HCT116 (cell line): ENCODE data around the gene TMSB4X. TPM values are rescaled to one million over a fixed set of nuclear protein-coding genes. Genes with fewer than 3 reads are reported as not detected.

Experiments used
- ATAC-seq: fragments of 200-7000 bp; cut with Tn5 transposase; 2 replicates; pipeline ENCODE4 v1.9.1; 2020; ENCODE audit warnings: mild to moderate bottlenecking, moderate library complexity
- BruUV-seq: library from RNA; stranded (reverse); fragments of 400-500 nt; replicated peaks from 2 replicates; lab custom pipeline; 2021; lab: Mats Ljungman, UMichigan
- CTCF ChIA-PET: fragments of 300-600 bp; sonication (Branson Sonifier 250); formaldehyde crosslinking; loops from one replicate; lab custom pipeline; 2021; ENCODE audit warnings: antibody characterized with exemption; lab: Charles Lee
- POLR2A ChIA-PET: fragments of 300-600, 350-600 bp; sonication (Branson Sonifier 250); formaldehyde crosslinking; loops from one replicate; lab custom pipeline; 2021; ENCODE audit warnings: antibody characterized with exemption; lab: Charles Lee
- RAD21 ChIA-PET, 2 experiments: fragments of 300-600 bp; sonication (Branson Sonifier 250); formaldehyde crosslinking; loops; one replicate each; lab custom pipeline; 2023; ENCODE audit warnings: low total read pairs in 2 of 2; ENCODE audit not compliant: uncharacterized antibody in 2 of 2, unreplicated experiment in 2 of 2, low non-redundant PET in 1 of 2; lab: Charles Lee
- DNase-seq: peaks from one replicate; pipeline ENCODE4 v3.0.0-alpha.2; 2010; ENCODE audit warnings: low read depth, low spot score
- H2AFZ ChIP-seq: fragments of 200-600 bp; shearing (Covaris generic), sonication (generic); 2 replicates; pipeline ENCODE4 v1.6.1; 2017; ENCODE audit warnings: low read depth, mixed run types, mixed read lengths, antibody characterized with exemption, low read length; ENCODE audit not compliant: poor library complexity, severe bottlenecking
- H3K27ac ChIP-seq: 2 replicates; pipeline ENCODE4 v1.5.1; 2012; ENCODE audit warnings: low read depth, low read length
- H3K27me3 ChIP-seq: fragments of 200-600 bp; sonication (generic); 2 replicates; pipeline ENCODE4 v1.6.1; 2016; ENCODE audit warnings: mixed run types, low read length, mixed read lengths; ENCODE audit not compliant: insufficient read depth
- H3K36me3 ChIP-seq, 2 experiments: fragments of 200-500 bp in 1 of 2; fragments of 200-600 bp in 1 of 2; sonication (Bioruptor generic) in 1 of 2; sonication (generic) in 1 of 2; 2 replicates each; pipeline versions ENCODE4 v1.5.1 to v1.6.1; 2014 to 2016; ENCODE audit warnings: low read length in 2 of 2, inconsistent platforms in 1 of 2, mixed read lengths in 1 of 2, mixed run types in 1 of 2; ENCODE audit not compliant: insufficient read depth in 2 of 2, control insufficient read depth in 1 of 2
- H3K4me1 ChIP-seq, 2 experiments: fragments of 200-600 bp in 1 of 2; sonication (generic) in 1 of 2; 2 replicates each; pipeline versions ENCODE4 v1.5.1 to v1.6.1; 2012 to 2017; ENCODE audit warnings: low read length in 2 of 2, inconsistent platforms in 1 of 2, mild to moderate bottlenecking in 1 of 2, mixed read lengths in 1 of 2, mixed run types in 1 of 2, moderate library complexity in 1 of 2; ENCODE audit not compliant: insufficient read depth in 2 of 2, control insufficient read depth in 1 of 2
- H3K4me2 ChIP-seq: fragments of 200-600 bp; sonication (generic); 2 replicates; pipeline ENCODE4 v1.6.1; 2017; ENCODE audit warnings: mixed run types, low read length, mixed read lengths
- H3K4me3 ChIP-seq, 2 experiments: fragments of 200-600 bp in 1 of 2; sonication (generic) in 1 of 2; replicated peaks in 1 of 2; 2 replicates each; pipeline ENCODE4 v1.5.1; 2011 to 2016; ENCODE audit warnings: low read length in 2 of 2, control low read depth in 1 of 2, low read depth in 1 of 2, mild to moderate bottlenecking in 1 of 2, mixed read lengths in 1 of 2, mixed run types in 1 of 2
- H3K79me2 ChIP-seq: fragments of 200-600 bp; sonication (generic); 2 replicates; pipeline ENCODE4 v1.6.1; 2017; ENCODE audit warnings: mild to moderate bottlenecking, mixed run types, low read length, moderate library complexity, mixed read lengths; ENCODE audit not compliant: insufficient read depth
- H3K9ac ChIP-seq: fragments of 200-600 bp; sonication (generic); 2 replicates; pipeline ENCODE4 v1.6.1; 2016; ENCODE audit warnings: low read length, mixed read lengths
- H3K9me2 ChIP-seq: fragments of 200-600 bp; sonication (generic), shearing (Covaris generic); 2 replicates; pipeline ENCODE4 v1.6.1; 2017; ENCODE audit warnings: mixed run types, mild to moderate bottlenecking, moderate library complexity; ENCODE audit not compliant: insufficient read depth
- H3K9me3 ChIP-seq, 2 experiments: fragments of 200-500 bp in 1 of 2; fragments of 200-600 bp in 1 of 2; sonication (Bioruptor generic) in 1 of 2; sonication (generic) in 1 of 2; 2 replicates each; pipeline ENCODE4 v1.6.1; 2014 to 2017; ENCODE audit warnings: low read length in 2 of 2, mixed read lengths in 2 of 2, inconsistent platforms in 1 of 2, low read depth in 1 of 2, mild to moderate bottlenecking in 1 of 2, mixed run types in 1 of 2, moderate library complexity in 1 of 2; ENCODE audit not compliant: control insufficient read depth in 1 of 2, insufficient read depth in 1 of 2
- H4K20me1 ChIP-seq: fragments of 200-600 bp; sonication (generic), shearing (Covaris generic); 2 replicates; pipeline ENCODE4 v1.6.1; 2017; ENCODE audit warnings: mixed run types, mild to moderate bottlenecking, moderate library complexity; ENCODE audit not compliant: insufficient read depth
- CEBPB ChIP-seq: IDR thresholded peaks from 2 replicates; pipeline ENCODE4 v1.6.1; 2012; ENCODE audit warnings: low read depth
- ELF1 ChIP-seq: IDR thresholded peaks from 2 replicates; pipeline ENCODE4 v1.6.1; 2012; ENCODE audit warnings: low read depth, borderline replicate concordance
- EZH2 ChIP-seq: fragments of 200-600 bp; sonication (generic); IDR thresholded peaks from 2 replicates; pipeline ENCODE4 v1.6.1; 2017; ENCODE audit warnings: antibody characterized with exemption, mixed run types
- MAX ChIP-seq: IDR thresholded peaks from 2 replicates; pipeline ENCODE4 v1.6.1; 2012
- POLR2A ChIP-seq: IDR thresholded peaks from 2 replicates; pipeline ENCODE4 v1.7.0; 2011; ENCODE audit warnings: borderline replicate concordance; ENCODE audit not compliant: insufficient read depth, insufficient read length; ENCODE audit errors: extremely low read depth
- POLR2AphosphoS5 ChIP-seq: IDR thresholded peaks from 2 replicates; pipeline ENCODE4 v1.6.1; 2011; ENCODE audit warnings: mild to moderate bottlenecking, low read depth, low read length, moderate library complexity
- RAD21 ChIP-seq: IDR thresholded peaks from 2 replicates; pipeline ENCODE4 v1.6.1; 2012; ENCODE audit warnings: low read depth, mild to moderate bottlenecking
- SP1 ChIP-seq: IDR thresholded peaks from 2 replicates; pipeline ENCODE4 v1.6.1; 2012; ENCODE audit warnings: low read depth
- TCF7L2 ChIP-seq: IDR thresholded peaks from 2 replicates; pipeline ENCODE4 v1.7.0; 2011; ENCODE audit warnings: borderline replicate concordance, inconsistent platforms; ENCODE audit not compliant: insufficient read depth, insufficient read length; ENCODE audit errors: extremely low read depth
- YY1 ChIP-seq: IDR thresholded peaks from 2 replicates; pipeline ENCODE4 v1.6.1; 2011; ENCODE audit warnings: low read length, low read depth, moderate library complexity, mild to moderate bottlenecking; ENCODE audit not compliant: insufficient replicate concordance; ENCODE audit errors: extremely low read depth
- ZNF274 ChIP-seq: fragments of 200-500 bp; sonication (Bioruptor generic); IDR thresholded peaks from 2 replicates; pipeline ENCODE4 v1.6.1; 2014; ENCODE audit warnings: mild to moderate bottlenecking, low read depth, low read length, inconsistent platforms
- intact Hi-C: fragments of 100-400 bp; cut with micrococcal nuclease; formaldehyde crosslinking; loops from 2 replicates; pipeline ENCODE4 v1.10.0; 2022
- total RNA-seq: library from RNA; stranded (reverse); gene quantifications from one replicate; pipeline ENCODE4 v1.2.1, GENCODE V29; 2021; ENCODE audit not compliant: unreplicated experiment

TMSB4X gene
- total RNA-seq, 1 experiment from 2014 or later: 407 TPM

- no peaks in the 10 kb centered on the region for H3K9me3 ChIP-seq
- H4K20me1 ChIP-seq: no peaks in the 10 kb centered on the region
- intact Hi-C loops: loop anchor here (10.0 kb wide), 2 partner anchors 695 to 1085 kb away; no protein-coding TSS in a partner anchor
- no peaks in the 10 kb centered on the region for H3K36me3 ChIP-seq
- H3K4me2 ChIP-seq: no peak overlapping the region
- no peak overlapping the region for H3K27ac ChIP-seq
- peaks cover 10 to 11% of the 10 kb centered on the region in 2 experiments for H3K4me1 ChIP-seq
- ChIA-PET POLR2A (no interaction called here), RAD21 (no interaction called here), CTCF (interaction anchor here (0.8 kb wide), 1 partner anchor 538 kb away, joined by 5 read pairs; no protein-coding TSS in a partner anchor)
- no peak for TF ChIP-seq EZH2
- no peak for TF ChIP-seq POLR2A
- no peak for TF ChIP-seq ELF1
- TF ChIP-seq MAX: no peak
- TF ChIP-seq RAD21: no peak
- no peak for TF ChIP-seq POLR2AphosphoS5
- TF ChIP-seq CEBPB: no peak
- TF ChIP-seq TCF7L2: no peak
- no peak for TF ChIP-seq YY1
- TF ChIP-seq ZNF274: no peak
- TF ChIP-seq SP1: no peak
- H2AFZ ChIP-seq: no peak overlapping the region
- no peaks in the 10 kb centered on the region for H3K9me2 ChIP-seq
- no peaks in the 10 kb centered on the region for H3K79me2 ChIP-seq
- no peak overlapping the region for H3K4me3 ChIP-seq
- ATAC-seq (no peak), DNase-seq (no peak)
- H3K9ac ChIP-seq: no peak overlapping the region
- no peaks in the 10 kb centered on the region for H3K27me3 ChIP-seq
- BruUV-seq: no TSS peak
These were observed 24.8 kb upstream of the TMSB4X start for GRCh38 chrX:12949927-12950656.
